ENCODE results near the gene RNU1-1.
A peak's percentile ranks its signal among the peaks of the same experiment; 100 is the strongest.
"Not testable (repeated sequence)": the region's sequence is repeated elsewhere in the genome, so short reads cannot be mapped to it uniquely, and the experiment has no call there.

RNU1-1 gene

GRCh38 chr1:16474891-16475290, 39.2 kb downstream of the RNU1-1 start:
- DNase-seq; intact Hi-C loops (cut with DNase I): not testable (repeated sequence)

GRCh38 chr1:16474166-16474800, 39.8 kb downstream of the RNU1-1 start:
- intact Hi-C loops (cut with DNase I), result no loop called here
- peak in 1 of 42 donors; percentile 9 for DNase-seq

GRCh38 chr1:16468558-16468957, 45.5 kb downstream of the RNU1-1 start:
- DNase-seq, result no peak
- intact Hi-C loops (cut with DNase I), result no loop called here

- intact Hi-C loops (cut with DNase I), result no loop called here
- DNase-seq, result no peak
Measured at GRCh38 chr1:16464917-16465625, 49.0 kb downstream of the RNU1-1 start.

Measured in head of caudate nucleus (tissue), 42 donors.